Neutrophil (primary cell): ENCODE results near the gene MGME1.

ENCODE experiments used
- H3K27ac ChIP-seq: fragments of 200-600 bp; sonication (generic); 2 replicates; pipeline ENCODE4 v1.5.1; 2016; ENCODE audit warnings: mild to moderate bottlenecking, moderate library complexity
- H3K27me3 ChIP-seq: fragments of 200-600 bp; sonication (generic); 2 replicates; pipeline ENCODE4 v1.6.0; 2016; ENCODE audit warnings: mild to moderate bottlenecking
- H3K36me3 ChIP-seq: fragments of 200-600 bp; sonication (generic); 2 replicates; pipeline ENCODE4 v1.5.1; 2017
- H3K4me1 ChIP-seq, 2 experiments: fragments of 200-600 bp in 1 of 2; sonication (generic) in 1 of 2; 1 replicate in 1 of 2; 2 replicates in 1 of 2; pipeline versions ENCODE4 v1.5.1 to v1.6.1; 2013 to 2016; ENCODE audit warnings: low read depth in 1 of 2, low read length in 1 of 2, mild to moderate bottlenecking in 1 of 2, moderate library complexity in 1 of 2; ENCODE audit not compliant: control insufficient read depth in 1 of 2, insufficient read depth in 1 of 2
- H3K4me3 ChIP-seq, 2 experiments: fragments of 200-600 bp in 1 of 2; sonication (generic) in 1 of 2; 1 replicate in 1 of 2; 2 replicates in 1 of 2; pipeline ENCODE4 v1.5.1; 2013 to 2016; ENCODE audit warnings: low read depth in 1 of 2, low read length in 1 of 2, mild to moderate bottlenecking in 1 of 2, moderate library complexity in 1 of 2
- H3K9me3 ChIP-seq: fragments of 200-600 bp; sonication (generic); 2 replicates; pipeline ENCODE4 v1.5.1; 2016
- TF ChIP-seq, protein P1 (sequence below): fragments of 200-600 bp; sonication (generic); IDR thresholded peaks from 2 replicates; pipeline ENCODE4 v1.5.1; 2016; ENCODE audit warnings: antibody characterized with exemption

MGME1 gene

DNA sequence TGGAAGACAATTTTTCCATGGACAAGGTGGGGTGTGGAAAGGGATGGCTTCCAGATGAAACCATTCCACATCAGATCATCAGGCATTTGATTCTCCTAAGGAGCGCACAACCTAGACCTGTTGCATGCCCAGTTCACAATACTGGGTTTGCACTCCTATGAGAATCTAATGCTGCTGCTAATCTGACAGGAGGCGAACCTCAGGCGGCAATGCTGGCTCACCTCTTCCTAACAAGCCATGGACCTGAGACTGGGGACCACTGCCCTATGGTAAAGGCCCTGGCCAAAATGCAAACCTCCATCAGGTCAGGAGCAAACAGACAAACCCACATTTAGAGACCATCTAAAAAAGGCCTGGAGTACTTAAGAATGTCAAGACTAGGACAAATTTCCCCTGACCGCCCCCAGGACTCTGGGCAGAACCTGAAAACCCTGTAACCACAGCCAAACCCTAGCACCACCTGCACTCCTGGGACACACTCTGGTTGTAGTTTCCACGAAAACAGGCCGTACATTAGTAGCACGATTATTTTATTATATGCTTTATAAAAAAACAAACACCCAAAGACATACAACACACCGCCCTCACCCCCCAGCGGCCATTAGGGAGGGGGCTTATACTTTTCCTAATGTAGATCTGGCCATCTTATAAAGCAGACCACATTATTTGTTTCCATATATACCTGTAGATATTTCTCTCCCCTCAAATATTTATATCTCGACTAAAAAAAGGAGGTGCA lies 27.6 kb upstream of the MGME1 start:
- Histone ChIP-seq H3K4me1 (peaks cover 0 to 5% of the 10 kb centered on the region in 2 experiments), H3K27me3 (no peaks in the 10 kb centered on the region), H3K9me3 (no peaks in the 10 kb centered on the region), H3K27ac (no peak overlapping the region), H3K4me3 (no peak overlapping the region), H3K36me3 (peaks cover 57% of the 10 kb centered on the region)
- TF ChIP-seq, protein P1, sequence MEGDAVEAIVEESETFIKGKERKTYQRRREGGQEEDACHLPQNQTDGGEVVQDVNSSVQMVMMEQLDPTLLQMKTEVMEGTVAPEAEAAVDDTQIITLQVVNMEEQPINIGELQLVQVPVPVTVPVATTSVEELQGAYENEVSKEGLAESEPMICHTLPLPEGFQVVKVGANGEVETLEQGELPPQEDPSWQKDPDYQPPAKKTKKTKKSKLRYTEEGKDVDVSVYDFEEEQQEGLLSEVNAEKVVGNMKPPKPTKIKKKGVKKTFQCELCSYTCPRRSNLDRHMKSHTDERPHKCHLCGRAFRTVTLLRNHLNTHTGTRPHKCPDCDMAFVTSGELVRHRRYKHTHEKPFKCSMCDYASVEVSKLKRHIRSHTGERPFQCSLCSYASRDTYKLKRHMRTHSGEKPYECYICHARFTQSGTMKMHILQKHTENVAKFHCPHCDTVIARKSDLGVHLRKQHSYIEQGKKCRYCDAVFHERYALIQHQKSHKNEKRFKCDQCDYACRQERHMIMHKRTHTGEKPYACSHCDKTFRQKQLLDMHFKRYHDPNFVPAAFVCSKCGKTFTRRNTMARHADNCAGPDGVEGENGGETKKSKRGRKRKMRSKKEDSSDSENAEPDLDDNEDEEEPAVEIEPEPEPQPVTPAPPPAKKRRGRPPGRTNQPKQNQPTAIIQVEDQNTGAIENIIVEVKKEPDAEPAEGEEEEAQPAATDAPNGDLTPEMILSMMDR: no peak

DNA sequence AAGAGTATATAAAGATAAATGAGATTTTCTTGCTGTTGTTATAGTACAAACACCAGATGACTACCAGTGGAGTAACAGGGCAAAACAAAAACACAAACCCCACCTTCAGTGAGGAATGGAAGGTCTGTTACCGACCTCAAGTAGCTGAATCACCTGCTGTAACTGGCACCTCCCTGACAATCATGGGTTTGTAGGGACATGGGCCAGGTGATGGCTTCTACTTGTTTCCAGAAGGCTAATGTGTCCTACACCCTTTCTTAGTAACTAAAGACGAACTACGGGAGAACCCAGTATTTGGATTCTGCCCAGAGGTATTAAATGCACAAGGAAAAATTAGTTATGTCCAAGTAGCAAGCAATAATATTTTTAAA lies 27.0 kb upstream of the MGME1 start:
- Histone ChIP-seq H3K36me3 (peaks cover 62% of the 10 kb centered on the region), H3K4me3 (no peak overlapping the region), H3K27me3 (no peaks in the 10 kb centered on the region), H3K27ac (no peak overlapping the region), H3K4me1 (peaks cover 0 to 5% of the 10 kb centered on the region in 2 experiments), H3K9me3 (no peaks in the 10 kb centered on the region)
- TF ChIP-seq, protein P1: no peak

DNA sequence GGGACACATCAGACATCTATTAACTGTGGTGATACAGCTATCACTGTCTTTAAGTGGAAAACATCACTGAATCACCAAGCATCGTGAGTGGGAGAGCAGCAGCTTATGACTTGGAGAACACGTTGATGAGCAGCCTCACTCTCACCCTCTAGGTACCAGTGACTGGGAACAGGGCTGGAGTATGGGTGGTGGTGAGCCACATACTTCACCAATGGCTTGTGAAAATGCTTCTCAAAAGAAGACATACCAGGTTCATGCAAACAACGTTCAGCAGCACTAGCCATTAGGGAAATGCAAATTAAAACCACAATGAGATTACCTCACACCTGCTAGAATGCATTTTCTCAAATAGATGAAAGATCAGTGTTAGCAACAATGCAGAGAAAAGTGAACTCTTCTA lies 25.5 kb upstream of the MGME1 start:
- TF ChIP-seq, protein P1: no peak
- Histone ChIP-seq H3K27me3 (no peaks in the 10 kb centered on the region), H3K9me3 (no peaks in the 10 kb centered on the region), H3K36me3 (peaks cover 77% of the 10 kb centered on the region), H3K27ac (no peak overlapping the region), H3K4me1 (peaks cover 0 to 5% of the 10 kb centered on the region in 2 experiments), H3K4me3 (no peak overlapping the region)

DNA sequence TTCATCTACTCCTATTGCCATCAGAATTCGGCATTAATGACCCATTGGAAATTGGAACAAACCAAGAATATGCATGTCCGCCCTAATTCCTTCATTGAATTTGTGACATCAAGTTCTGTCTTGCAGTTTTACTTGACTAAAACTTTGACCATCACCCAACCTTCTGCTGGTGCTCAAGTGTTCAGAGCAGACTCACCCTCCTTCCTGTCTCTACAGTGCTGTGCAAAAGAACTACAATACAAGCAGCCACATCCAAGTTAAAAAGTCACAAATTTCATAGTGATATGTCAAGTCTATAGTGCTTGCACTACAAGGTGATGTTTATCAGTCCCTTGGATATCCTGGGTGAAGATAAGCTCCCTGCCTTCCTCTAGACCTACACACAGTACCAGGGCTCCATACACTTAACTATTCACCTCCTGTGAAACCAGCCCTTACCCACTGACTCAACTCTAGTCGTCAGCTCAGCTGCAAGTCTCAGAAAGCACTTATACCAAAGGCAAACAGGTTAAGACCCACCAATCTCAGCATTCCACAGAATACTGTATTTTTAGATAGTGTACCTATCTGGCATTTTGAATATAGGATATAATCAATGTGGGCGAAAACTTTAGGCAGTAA lies 23.9 kb upstream of the MGME1 start:
- Histone ChIP-seq H3K4me1 (no peaks in the 10 kb centered on the region), H3K4me3 (no peak overlapping the region), H3K27me3 (no peaks in the 10 kb centered on the region), H3K9me3 (no peaks in the 10 kb centered on the region), H3K36me3 (peaks cover 93% of the 10 kb centered on the region), H3K27ac (no peak overlapping the region)
- TF ChIP-seq, protein P1: no peak

DNA sequence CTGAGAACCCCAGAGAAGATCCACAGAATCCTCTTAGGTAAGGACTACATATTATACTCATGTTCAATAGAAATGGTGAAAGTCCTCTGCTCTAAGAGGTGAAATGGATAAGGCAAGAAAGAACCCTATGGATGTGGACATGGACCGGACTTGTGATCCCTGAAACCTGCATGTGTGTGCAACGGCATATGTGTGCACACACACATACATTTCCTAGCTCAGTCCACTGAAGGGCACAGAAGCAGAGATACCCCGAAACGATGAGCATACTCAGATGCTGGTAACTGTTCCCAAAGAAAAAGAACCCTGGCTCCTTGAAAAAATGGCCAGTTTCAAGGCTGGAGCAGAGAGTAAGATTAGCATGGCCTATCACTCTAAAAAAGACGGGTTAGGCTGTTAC lies 22.8 kb upstream of the MGME1 start:
- Histone ChIP-seq H3K9me3 (no peaks in the 10 kb centered on the region), H3K4me3 (no peak overlapping the region), H3K27ac (no peak overlapping the region), H3K36me3 (peaks cover 93% of the 10 kb centered on the region), H3K4me1 (no peaks in the 10 kb centered on the region), H3K27me3 (no peaks in the 10 kb centered on the region)
- TF ChIP-seq, protein P1: no peak
